ENCODE measurements around the gene CDIP1. TPM values are rescaled to one million over a fixed set of nuclear protein-coding genes. Genes with fewer than 3 reads are reported as not detected.

CDIP1 gene
- total and polyA plus RNA-seq, 2 of the 8 experiments (the other 6 are each of a cell fraction or from before 2014, with no cell fraction given): 56.6 to 76.3 TPM

GRCh38 chr16:4514606-4515005 lies 24.0 kb downstream of the CDIP1 start:
- no peaks in the 10 kb centered on the region for H3K27me3 ChIP-seq (replicated peaks in 1 of 4; ENCODE audit: control insufficient read depth in 3 of 4, extremely low read depth in 1 of 4, insufficient read depth in 3 of 4, low read length in 3 of 4)
- peaks cover 0 to 5% of the 10 kb centered on the region in 2 experiments; a peak in 1 of 4 replicates for H3K79me2 ChIP-seq (ENCODE audit: control insufficient read depth in 1 of 2, insufficient read depth in 2 of 2, low read length in 2 of 2)
- H3K9me3 ChIP-seq (ENCODE audit: insufficient read depth in 2 of 2, low read depth in 1 of 2, low read length in 1 of 2): no peaks in the 10 kb centered on the region
- no peak overlapping the region for H4K91ac ChIP-seq (replicated peaks; ENCODE audit: insufficient read length, low read length)
- H2BK20ac ChIP-seq (ENCODE audit: low read length): no peak overlapping the region
- H3K79me1 ChIP-seq (ENCODE audit: low read depth, low read length): no peaks in the 10 kb centered on the region; the same call in 1 of the 2 replicates
- FAIRE-seq (no peak), DNase-seq (ENCODE audit: low read depth in 1 of 2, low spot score in 2 of 2) (no peak)
- no peak overlapping the region for H3K56ac ChIP-seq (replicated peaks; ENCODE audit: insufficient read length, low read depth, low read length)
- peaks cover 4 to 20% (median 9%) of the 10 kb centered on the region in 4 experiments; a peak in 4 of 8 replicates for H3K36me3 ChIP-seq (ENCODE audit: control insufficient read depth in 2 of 4, insufficient read depth in 4 of 4, low read length in 3 of 4)
- no peak overlapping the region for H2BK15ac ChIP-seq (ENCODE audit: low read length)
- 89% methylated on average over 6 of the region's 7 CpGs; no CpG with 5 or more reads in 1 of the 2 experiments for WGBS, 2 experiments (ENCODE audit: extremely low coverage in 1 of 2, insufficient coverage in 1 of 2, insufficient read length in 1 of 2, insufficient replicate concordance in 2 of 2, low coverage in 1 of 2, low lambda C conversion rate in 2 of 2, missing lambda C conversion rate in 1 of 2)
- no peak overlapping the region for H3K23ac ChIP-seq (ENCODE audit: insufficient read length)
- H3K4me3 ChIP-seq (ENCODE audit: extremely low read depth in 1 of 4, insufficient read depth in 2 of 4, low read depth in 3 of 4, low read length in 4 of 4): no peak overlapping the region
- peak overlapping the region; percentile 71; the same call in 1 of the 2 replicates for H2BK5ac ChIP-seq (ENCODE audit: low read depth, low read length)
- no peak overlapping the region for H3K18ac ChIP-seq (ENCODE audit: extremely low read depth, low read length)
- no peak overlapping the region for H3K4ac ChIP-seq (replicated peaks; ENCODE audit: insufficient read length, low read depth, low read length)
- CTCF ChIA-PET (ENCODE audit: partially characterized antibody): interaction anchor here (0.7 to 35.4 kb wide), 14 partner anchors 7 to 1055 kb away, joined by 3 to 968 read pairs (median 4); partner anchors contain the start of genes C16orf96 and CDIP1
- peaks cover 11 to 21% of the 10 kb centered on the region in 2 experiments for H4K20me1 ChIP-seq (replicated peaks in 1 of 2; ENCODE audit: control insufficient read depth in 1 of 2, insufficient read depth in 2 of 2, low read length in 2 of 2)
- H3K27ac ChIP-seq (ENCODE audit: low read depth, low read length): no peak overlapping the region
- H3K9ac ChIP-seq (replicated peaks in 1 of 4; ENCODE audit: extremely low read depth in 1 of 4, low read depth in 3 of 4, low read length in 3 of 4): no peak overlapping the region
- H4K8ac ChIP-seq (ENCODE audit: extremely low read depth, insufficient read depth, low read length): peak overlapping the region; percentile 36; the same call in 1 of the 2 replicates
- no peak overlapping the region for H2BK120ac ChIP-seq (replicated peaks; ENCODE audit: low read depth, low read length)
- 0 out of 2 replicates have a peak overlapping the region, but pooled peaks have one; percentile 50 for H2BK12ac ChIP-seq (ENCODE audit: low read depth, low read length)
- no peak overlapping the region for H4K5ac ChIP-seq (ENCODE audit: insufficient read length, low read depth, low read length)
- POLR2A ChIA-PET (ENCODE audit: partially characterized antibody): interaction anchor here (0.7 to 3.7 kb wide), 7 partner anchors 14 to 99 kb away, joined by 3 to 8 read pairs (median 4); no protein-coding TSS in a partner anchor
- H3K14ac ChIP-seq (ENCODE audit: insufficient read length): no peak overlapping the region
- peaks cover 0 to 5% (median 2%) of the 10 kb centered on the region in 4 experiments; a peak in 6 of 7 replicates for H3K4me1 ChIP-seq (replicated peaks in 1 of 4; ENCODE audit: control insufficient read depth in 3 of 4, insufficient read depth in 4 of 4, low read length in 3 of 4)
- H2AK5ac ChIP-seq (ENCODE audit: low read depth, low read length): no peak overlapping the region
- no peaks in the 10 kb centered on the region for H3K23me2 ChIP-seq (ENCODE audit: low read depth, low read length)
- no peak overlapping the region; a peak in 1 of 4 replicates for H3K4me2 ChIP-seq (ENCODE audit: insufficient read depth in 1 of 2, low read depth in 2 of 2, low read length in 2 of 2)
- no peak overlapping the region for H2AFZ ChIP-seq (ENCODE audit: low read length)

Data from H1 (cell line).